ENCODE results near the gene BRI3BP. TPM values are rescaled to one million over a fixed set of nuclear protein-coding genes. Genes with fewer than 3 reads are reported as not detected.

The BRI3BP gene
- total RNA-seq, 2 donors from 2014 or later: 4.3 to 4.4 TPM

GRCh38 chr12:125049093-125049458 is 55.6 kb downstream of the BRI3BP start:
- Histone ChIP-seq H3K36me3 (no peaks in the 10 kb centered on the region), H3K4me1 (ENCODE audit: control insufficient read depth in 1 of 2, low read depth in 2 of 2) (peaks cover 0 to 3% of the 10 kb centered on the region in 2 donors), H3K27me3 (replicated peaks; ENCODE audit: insufficient read depth) (no peaks in the 10 kb centered on the region), H3K4me3 (peak overlapping the region; percentile 87), H3K9me3 (no peaks in the 10 kb centered on the region), H3K27ac (no peak overlapping the region)
- DNase-seq (ENCODE audit: low spot score) (no peak), ATAC-seq (ENCODE audit: insufficient number of reproducible peaks, low FRiP score, low read depth) (no peak)
- no peak for TF ChIP-seq CTCF (IDR thresholded peaks at IDR 0.05)

- Histone ChIP-seq H3K27me3 (replicated peaks; ENCODE audit: insufficient read depth) (no peaks in the 10 kb centered on the region), H3K4me1 (ENCODE audit: control insufficient read depth in 1 of 2, low read depth in 2 of 2) (peaks cover 0 to 3% of the 10 kb centered on the region in 2 donors), H3K4me3 (no peak overlapping the region), H3K36me3 (no peaks in the 10 kb centered on the region), H3K27ac (no peak overlapping the region), H3K9me3 (no peaks in the 10 kb centered on the region)
- ATAC-seq (ENCODE audit: insufficient number of reproducible peaks, low FRiP score, low read depth): no peak
- no peak for TF ChIP-seq CTCF (IDR thresholded peaks at IDR 0.05)
- no peak for DNase-seq (ENCODE audit: low spot score)
These were observed 57.0 kb downstream of the BRI3BP start for GRCh38 chr12:125050446-125050845.

GRCh38 chr12:125050868-125051267 is 57.4 kb downstream of the BRI3BP start:
- no peak for DNase-seq (ENCODE audit: low spot score)
- Histone ChIP-seq H3K4me3 (no peak overlapping the region), H3K27ac (no peak overlapping the region), H3K27me3 (replicated peaks; ENCODE audit: insufficient read depth) (no peaks in the 10 kb centered on the region), H3K36me3 (no peaks in the 10 kb centered on the region), H3K4me1 (ENCODE audit: control insufficient read depth in 1 of 2, low read depth in 2 of 2) (peaks cover 0 to 3% of the 10 kb centered on the region in 2 donors), H3K9me3 (no peaks in the 10 kb centered on the region)
- no peak for ATAC-seq (ENCODE audit: insufficient number of reproducible peaks, low FRiP score, low read depth)
- no peak for TF ChIP-seq CTCF (IDR thresholded peaks at IDR 0.05)

- TF ChIP-seq CTCF (IDR thresholded peaks at IDR 0.05): no peak
- no peaks in the 10 kb centered on the region for H3K27me3 ChIP-seq (replicated peaks; ENCODE audit: insufficient read depth)
- H3K36me3 ChIP-seq: no peaks in the 10 kb centered on the region
- H3K4me1 ChIP-seq (ENCODE audit: control insufficient read depth in 1 of 2, low read depth in 2 of 2): peaks cover 0 to 3% of the 10 kb centered on the region in 2 donors
- H3K27ac ChIP-seq: no peak overlapping the region
- DNase-seq (ENCODE audit: low spot score) (no peak), ATAC-seq (ENCODE audit: insufficient number of reproducible peaks, low FRiP score, low read depth) (no peak)
- no peaks in the 10 kb centered on the region for H3K9me3 ChIP-seq
- H3K4me3 ChIP-seq: no peak overlapping the region
These were observed 60.4 kb downstream of the BRI3BP start for GRCh38 chr12:125053821-125054220.

- no peak overlapping the region for H3K4me3 ChIP-seq
- no peak for TF ChIP-seq CTCF (IDR thresholded peaks at IDR 0.05)
- no peaks in the 10 kb centered on the region for H3K27me3 ChIP-seq (replicated peaks; ENCODE audit: insufficient read depth)
- ATAC-seq (ENCODE audit: insufficient number of reproducible peaks, low FRiP score, low read depth) (no peak), DNase-seq (ENCODE audit: low spot score) (no peak)
- H3K4me1 ChIP-seq (ENCODE audit: control insufficient read depth in 1 of 2, low read depth in 2 of 2): no peaks in the 10 kb centered on the region
- no peaks in the 10 kb centered on the region for H3K9me3 ChIP-seq
- H3K27ac ChIP-seq: no peak overlapping the region
- H3K36me3 ChIP-seq: no peaks in the 10 kb centered on the region
These were observed 62.1 kb downstream of the BRI3BP start for GRCh38 chr12:125055591-125055990.

Measured in thoracic aorta (tissue), 2 donors.